ENCODE measurements around the gene FMNL1. TPM values are rescaled to one million over a fixed set of nuclear protein-coding genes. Genes with fewer than 3 reads are reported as not detected.

Gene FMNL1
- total RNA-seq, 2 donors from 2014 or later = 4.0 to 5.2 TPM

GRCh38 chr17:45279898-45280297, 58.2 kb downstream of the FMNL1 start:
- no peaks in the 10 kb centered on the region for H3K27me3 ChIP-seq
- peaks cover 30% of the 10 kb centered on the region for H3K4me1 ChIP-seq
- DNase-seq (peak in 1 of 4 donors; percentile 47), ATAC-seq (no peak)
- H3K27ac ChIP-seq = peak overlapping the region in 1 of 4 donors; percentile 41
- no peaks in the 10 kb centered on the region for H3K9me3 ChIP-seq
- intact Hi-C loops (cut with DNase I) = loop anchor here (2.0 kb wide), 1 partner anchor 105 kb away; no protein-coding TSS in a partner anchor
- WGBS, 2 donors = 63 to 66% methylated on average over 3 of the region's 3 CpGs
- no peak overlapping the region for H3K4me3 ChIP-seq
- peaks cover 0 to 15% of the 10 kb centered on the region in 2 donors for H3K36me3 ChIP-seq (replicated peaks in 1 of 2; ENCODE audit: insufficient read depth in 1 of 2, low read depth in 2 of 2)
- TF ChIP-seq CTCF (IDR thresholded peaks at IDR 0.05) (no peak), POLR2A (IDR thresholded peaks at IDR 0.05) (no peak)

GRCh38 chr17:45282683-45283644, 61.3 kb downstream of the FMNL1 start:
- ATAC-seq = no peak

GRCh38 chr17:45283711-45284110, 62.0 kb downstream of the FMNL1 start:
- TF ChIP-seq POLR2A (IDR thresholded peaks at IDR 0.05) = no peak
- TF ChIP-seq CTCF (IDR thresholded peaks at IDR 0.05) = no peak
- DNase-seq (no peak), ATAC-seq (no peak)
- no peaks in the 10 kb centered on the region for H3K9me3 ChIP-seq
- H3K36me3 ChIP-seq (replicated peaks in 1 of 2; ENCODE audit: insufficient read depth in 1 of 2, low read depth in 2 of 2) = peaks cover 0 to 18% of the 10 kb centered on the region in 2 donors
- no peaks in the 10 kb centered on the region for H3K27me3 ChIP-seq
- intact Hi-C loops (cut with DNase I) = no loop called here
- peaks cover 31% of the 10 kb centered on the region for H3K4me1 ChIP-seq
- 74 to 82% methylated on average over 8 to 10 of the region's 10 CpGs for WGBS, 2 donors
- no peak overlapping the region for H3K4me3 ChIP-seq
- no peak overlapping the region for H3K27ac ChIP-seq

More at GRCh38 chr17:45282683-45283644, 61.3 kb downstream of the FMNL1 start:
- Histone ChIP-seq H3K27me3 (no peaks in the 10 kb centered on the region), H3K36me3 (replicated peaks in 1 of 2; ENCODE audit: insufficient read depth in 1 of 2, low read depth in 2 of 2) (peaks cover 0 to 18% of the 10 kb centered on the region in 2 donors), H3K27ac (peak overlapping the region in 1 of 4 donors; percentile 10), H3K9me3 (no peaks in the 10 kb centered on the region), H3K4me1 (peaks cover 31% of the 10 kb centered on the region), H3K4me3 (no peak overlapping the region)
- DNase-seq = peak in 3 of 4 donors; percentile 37 to 42 (median 38)
- TF ChIP-seq CTCF (IDR thresholded peaks at IDR 0.05) = no peak
- TF ChIP-seq POLR2A (IDR thresholded peaks at IDR 0.05) = no peak
- WGBS, 2 donors = 77 to 80% methylated on average over 17 to 21 of the region's 21 CpGs
- intact Hi-C loops (cut with DNase I) = no loop called here

- ATAC-seq = peak; percentile 28
- no peak for TF ChIP-seq POLR2A (IDR thresholded peaks at IDR 0.05)
- TF ChIP-seq CTCF (IDR thresholded peaks at IDR 0.05) = peak in 3 of 7 experiments; percentile 3 to 28 (median 12)
- 80 to 89% methylated on average over 15 to 20 of the region's 21 CpGs for WGBS, 2 donors
- Histone ChIP-seq H3K27me3 (no peaks in the 10 kb centered on the region), H3K4me3 (no peak overlapping the region), H3K36me3 (replicated peaks in 1 of 2; ENCODE audit: insufficient read depth in 1 of 2, low read depth in 2 of 2) (peaks cover 0 to 18% of the 10 kb centered on the region in 2 donors), H3K4me1 (peaks cover 33% of the 10 kb centered on the region), H3K27ac (peak overlapping the region in 1 of 4 donors; percentile 17), H3K9me3 (no peaks in the 10 kb centered on the region)
- intact Hi-C loops (cut with DNase I) = no loop called here
- peak in 2 of 4 donors; percentile 46 to 76 for DNase-seq
These were observed 62.8 kb downstream of the FMNL1 start for GRCh38 chr17:45284176-45285140.

Measured in body of pancreas (tissue), 4 donors.